ENCODE results near the gene ZFYVE21. TPM values are rescaled to one million over a fixed set of nuclear protein-coding genes. Genes with fewer than 3 reads are reported as not detected.

Gene ZFYVE21
- total RNA-seq, 1 experiment from 2014 or later: 49.7 TPM

GRCh38 chr14:103707329-103708263, 8.0 kb upstream of the ZFYVE21 start:
- Histone ChIP-seq H2BK12ac (ENCODE audit: insufficient read length, low read depth, low read length) (no peak overlapping the region), H3K23me2 (ENCODE audit: insufficient read length, low read depth, low read length, poor library complexity, severe bottlenecking) (no peaks in the 10 kb centered on the region), H3K18ac (ENCODE audit: insufficient read length, low read depth, low read length) (no peak overlapping the region), H4K20me1 (ENCODE audit: control insufficient read depth, insufficient read depth, insufficient read length) (no peaks in the 10 kb centered on the region), H3K56ac (ENCODE audit: insufficient read length, low read depth, low read length) (no peak overlapping the region), H3K4me1 (ENCODE audit: insufficient read depth, low read length) (peaks cover 3% of the 10 kb centered on the region; the same call in 1 of the 2 replicates), H3K23ac (ENCODE audit: insufficient read length, low read depth, low read length) (no peak overlapping the region), H3K79me1 (ENCODE audit: insufficient read depth, low read depth, low read length, poor library complexity, severe bottlenecking) (no peaks in the 10 kb centered on the region), H4K8ac (replicated peaks; ENCODE audit: insufficient read length, low read depth, low read length) (no peak overlapping the region), H2BK5ac (ENCODE audit: insufficient read length, low read length) (no peak overlapping the region), H3K27me3 (ENCODE audit: insufficient read depth, low read length) (no peaks in the 10 kb centered on the region), H4K5ac (ENCODE audit: insufficient read length, low read depth, low read length) (no peak overlapping the region), H3K27ac (ENCODE audit: insufficient read length, low read depth, low read length) (no peak overlapping the region), H3T11ph (ENCODE audit: low read length) (no peak overlapping the region), H3K9me3 (ENCODE audit: control insufficient read depth, low read depth, low read length) (no peaks in the 10 kb centered on the region), H2AK5ac (ENCODE audit: insufficient read length, low read length) (no peak overlapping the region), H2AFZ (ENCODE audit: low read length) (no peak overlapping the region), H4K91ac (ENCODE audit: insufficient read length, low read depth, low read length) (no peak overlapping the region), H3K4me2 (ENCODE audit: insufficient read depth, insufficient read length, low read length) (no peak overlapping the region), H2BK15ac (ENCODE audit: low read depth, low read length) (no peak overlapping the region), H2BK120ac (ENCODE audit: low read depth, low read length, poor library complexity, severe bottlenecking) (no peak overlapping the region), H3K79me2 (ENCODE audit: insufficient read depth, low read length) (no peaks in the 10 kb centered on the region), H2BK20ac (ENCODE audit: low read depth, low read length, poor library complexity, severe bottlenecking) (no peak overlapping the region), H3K9ac (ENCODE audit: extremely low read depth, insufficient read length, low read length) (no peak overlapping the region), H3K4ac (ENCODE audit: low read depth, low read length) (no peak overlapping the region), H3K14ac (ENCODE audit: insufficient read depth, low read length) (no peak overlapping the region)
- no peak overlapping the region for H3K27ac Mint-ChIP-seq
- H3K9me3 Mint-ChIP-seq: no peaks in the 10 kb centered on the region; a peak in 2 of 5 replicates
- WGBS (ENCODE audit: extremely low coverage, insufficient read length, low lambda C conversion rate): no CpG with 5 or more reads among the region's 29 CpGs
- H3K36me3 Mint-ChIP-seq (ENCODE audit: insufficient read depth in 1 of 3, low read depth in 3 of 3): peaks cover 29 to 63% (median 53%) of the 10 kb centered on the region in 3 experiments; a peak in 6 of 7 replicates
- DNase-seq: no peak
- H3K4me3 Mint-ChIP-seq: no peak overlapping the region
- no peaks in the 10 kb centered on the region; the same call in 1 of the 2 replicates for H3K27me3 Mint-ChIP-seq (ENCODE audit: low read depth)
- H3K4me1 Mint-ChIP-seq: peaks cover 9 to 16% of the 10 kb centered on the region in 2 experiments
- TF ChIP-seq CTCF (conservative IDR thresholded peaks at IDR 0.05): no peak
